ENCODE results near the gene MUC5AC. TPM values are rescaled to one million over a fixed set of nuclear protein-coding genes. Genes with fewer than 3 reads are reported as not detected.

Gene MUC5AC
- total RNA-seq, 2 experiments from 2014 or later = not detected

- ChIA-PET CTCF (no interaction called here), POLR2A (no interaction called here)
- Mint-ChIP-seq H3K9me3 (ENCODE audit: insufficient read depth) (no peaks in the 10 kb centered on the region), H3K4me1 (ENCODE audit: low read depth) (no peaks in the 10 kb centered on the region), H3K27ac (no peak overlapping the region), H3K4me3 (no peak overlapping the region), H3K27me3 (ENCODE audit: low read depth) (no peaks in the 10 kb centered on the region), H3K36me3 (ENCODE audit: low read depth) (no peaks in the 10 kb centered on the region)
- DNase-seq (no peak), ATAC-seq (no peak)
Measured at GRCh38 chr11:1195682-1196515, 38.1 kb downstream of the MUC5AC start.

GRCh38 chr11:1196516-1197391, 39.0 kb downstream of the MUC5AC start:
- Mint-ChIP-seq H3K27me3 (ENCODE audit: low read depth) (no peaks in the 10 kb centered on the region), H3K36me3 (ENCODE audit: low read depth) (no peaks in the 10 kb centered on the region), H3K9me3 (ENCODE audit: insufficient read depth) (no peaks in the 10 kb centered on the region), H3K4me1 (ENCODE audit: low read depth) (no peaks in the 10 kb centered on the region), H3K27ac (no peak overlapping the region), H3K4me3 (no peak overlapping the region)
- ATAC-seq (no peak), DNase-seq (no peak)
- CTCF ChIA-PET = no interaction called here
- POLR2A ChIA-PET = no interaction called here

GRCh38 chr11:1197431-1197885, 39.7 kb downstream of the MUC5AC start:
- Mint-ChIP-seq H3K4me3 (no peak overlapping the region), H3K27ac (no peak overlapping the region), H3K36me3 (ENCODE audit: low read depth) (no peaks in the 10 kb centered on the region), H3K4me1 (ENCODE audit: low read depth) (no peaks in the 10 kb centered on the region), H3K9me3 (ENCODE audit: insufficient read depth) (no peaks in the 10 kb centered on the region), H3K27me3 (ENCODE audit: low read depth) (no peaks in the 10 kb centered on the region)
- no peak for ATAC-seq
- no peak for DNase-seq
- ChIA-PET CTCF (no interaction called here), POLR2A (no interaction called here)

- H3K9me3 Mint-ChIP-seq (ENCODE audit: insufficient read depth) = no peaks in the 10 kb centered on the region
- no peaks in the 10 kb centered on the region for H3K27me3 Mint-ChIP-seq (ENCODE audit: low read depth)
- DNase-seq (no peak), ATAC-seq (no peak)
- no peak overlapping the region for H3K27ac Mint-ChIP-seq
- CTCF ChIA-PET = no interaction called here
- no peaks in the 10 kb centered on the region for H3K4me1 Mint-ChIP-seq (ENCODE audit: low read depth)
- POLR2A ChIA-PET = no interaction called here
- H3K36me3 Mint-ChIP-seq (ENCODE audit: low read depth) = no peaks in the 10 kb centered on the region
- H3K4me3 Mint-ChIP-seq = no peak overlapping the region
Measured at GRCh38 chr11:1197886-1198560, 40.3 kb downstream of the MUC5AC start.

- CTCF ChIA-PET = no interaction called here
- ATAC-seq = no peak
- POLR2A ChIA-PET = no interaction called here
- no peaks in the 10 kb centered on the region for H3K36me3 Mint-ChIP-seq (ENCODE audit: low read depth)
- no peaks in the 10 kb centered on the region for H3K4me1 Mint-ChIP-seq (ENCODE audit: low read depth)
- no peaks in the 10 kb centered on the region for H3K27me3 Mint-ChIP-seq (ENCODE audit: low read depth)
- no peaks in the 10 kb centered on the region for H3K9me3 Mint-ChIP-seq (ENCODE audit: insufficient read depth)
- no peak for DNase-seq
- no peak overlapping the region for H3K27ac Mint-ChIP-seq
- H3K4me3 Mint-ChIP-seq = no peak overlapping the region
Measured at GRCh38 chr11:1198561-1199240, 40.9 kb downstream of the MUC5AC start.

- no peak for ATAC-seq
- Mint-ChIP-seq H3K36me3 (ENCODE audit: low read depth) (no peaks in the 10 kb centered on the region), H3K27ac (no peak overlapping the region), H3K9me3 (ENCODE audit: insufficient read depth) (no peaks in the 10 kb centered on the region), H3K27me3 (ENCODE audit: low read depth) (no peaks in the 10 kb centered on the region), H3K4me3 (no peak overlapping the region), H3K4me1 (ENCODE audit: low read depth) (no peaks in the 10 kb centered on the region)
- DNase-seq = no peak
- CTCF ChIA-PET = no interaction called here
- POLR2A ChIA-PET = no interaction called here
Measured at GRCh38 chr11:1199241-1199750, 41.5 kb downstream of the MUC5AC start.

- no peak for DNase-seq
- no peaks in the 10 kb centered on the region for H3K9me3 Mint-ChIP-seq (ENCODE audit: insufficient read depth)
Measured at GRCh38 chr11:1199751-1200610, 42.2 kb downstream of the MUC5AC start.

GRCh38 chr11:1200611-1201191, 42.9 kb downstream of the MUC5AC start:
- Mint-ChIP-seq H3K4me3 (no peak overlapping the region), H3K9me3 (ENCODE audit: insufficient read depth) (no peaks in the 10 kb centered on the region), H3K27ac (no peak overlapping the region), H3K27me3 (ENCODE audit: low read depth) (no peaks in the 10 kb centered on the region), H3K4me1 (ENCODE audit: low read depth) (no peaks in the 10 kb centered on the region), H3K36me3 (ENCODE audit: low read depth) (no peaks in the 10 kb centered on the region)
- ChIA-PET POLR2A (no interaction called here), CTCF (interaction anchor here (0.8 kb wide), 1 partner anchor 374 kb away, joined by 4 read pairs; no protein-coding TSS in a partner anchor)
- DNase-seq = no peak
- ATAC-seq = no peak

More at GRCh38 chr11:1199751-1200610, 42.2 kb downstream of the MUC5AC start:
- H3K36me3 Mint-ChIP-seq (ENCODE audit: low read depth) = no peaks in the 10 kb centered on the region
- no peaks in the 10 kb centered on the region for H3K27me3 Mint-ChIP-seq (ENCODE audit: low read depth)
- POLR2A ChIA-PET = no interaction called here
- H3K4me1 Mint-ChIP-seq (ENCODE audit: low read depth) = no peaks in the 10 kb centered on the region
- CTCF ChIA-PET = interaction anchor here (0.8 kb wide), 1 partner anchor 375 kb away, joined by 4 read pairs; no protein-coding TSS in a partner anchor
- no peak overlapping the region for H3K27ac Mint-ChIP-seq
- no peak overlapping the region for H3K4me3 Mint-ChIP-seq
- no peak for ATAC-seq

- POLR2A ChIA-PET = no interaction called here
- ATAC-seq (no peak), DNase-seq (no peak)
- CTCF ChIA-PET = interaction anchor here (0.8 to 1.9 kb wide), 4 partner anchors 11 to 373 kb away, joined by 3 to 14 read pairs (median 4); no protein-coding TSS in a partner anchor
- Mint-ChIP-seq H3K4me1 (ENCODE audit: low read depth) (no peaks in the 10 kb centered on the region), H3K9me3 (ENCODE audit: insufficient read depth) (no peaks in the 10 kb centered on the region), H3K27ac (no peak overlapping the region), H3K4me3 (no peak overlapping the region), H3K27me3 (ENCODE audit: low read depth) (no peaks in the 10 kb centered on the region), H3K36me3 (ENCODE audit: low read depth) (no peaks in the 10 kb centered on the region)
Measured at GRCh38 chr11:1201395-1202153, 43.8 kb downstream of the MUC5AC start.

Data from activated CD8-positive, alpha-beta T cell treated with anti-CD3 and anti-CD28 coated beads, Interleukin-2, amount 10 ng/mL, durations not matched to agents 7 days and 5 days (primary cell).